GM23338 (cell line): ENCODE data around the gene TMEM30B.

Source experiments
- CREB1 ChIP-seq: fragments of 250-450 bp; sonication (Bioruptor Pico); IDR thresholded peaks from 2 replicates; pipeline ENCODE4 v1.5.0; 2020; ENCODE audit warnings: low read depth, mild to moderate bottlenecking, moderate library complexity
- CTCF ChIP-seq, 2 experiments: fragments of 200-600 bp in 1 of 2; sonication (generic) in 1 of 2; conservative IDR thresholded peaks; 2 replicates each; pipeline versions ENCODE4 v1.5.1 to v1.6.1; 2016 to 2017; ENCODE audit warnings: antibody characterized with exemption in 2 of 2, low read depth in 2 of 2, mild to moderate bottlenecking in 2 of 2, moderate library complexity in 1 of 2
- EZH2 ChIP-seq: fragments of 200-600 bp; sonication (generic); IDR thresholded peaks from one replicate; pipeline ENCODE4 v1.8.0; 2017; ENCODE audit warnings: antibody characterized with exemption, mild to moderate bottlenecking, low read depth; ENCODE audit not compliant: unreplicated experiment
- POLR2AphosphoS5 ChIP-seq: IDR thresholded peaks from 2 replicates; pipeline ENCODE4 v1.6.1; 2016; ENCODE audit warnings: antibody characterized with exemption, low read depth
- REST ChIP-seq: IDR thresholded peaks from one replicate; pipeline ENCODE4 v1.6.1; 2018; ENCODE audit warnings: antibody characterized with exemption; ENCODE audit not compliant: unreplicated experiment
- ZNF114 ChIP-seq: fragments of 250-450 bp; sonication (Bioruptor Pico); IDR thresholded peaks from 2 replicates; pipeline ENCODE4 v1.5.0; 2020; ENCODE audit warnings: mild to moderate bottlenecking, moderate library complexity

- no peak for TF ChIP-seq CTCF (conservative IDR thresholded peaks at IDR 0.05; ENCODE audit: low read depth in 2 of 2)
- TF ChIP-seq POLR2AphosphoS5, result no peak
- no peak for TF ChIP-seq ZNF114 (CRISPR knock-in tag)
- no peak for TF ChIP-seq EZH2
- TF ChIP-seq CREB1 (CRISPR knock-in tag), result no peak
- no peak for TF ChIP-seq REST
Observed at GRCh38 chr14:61315313-61315712, 34.2 kb upstream of the TMEM30B start.
